HG03558 (cell line): Measurements from ENCODE around the gene SMCO4.
"Not testable (repeated sequence)": the region's sequence is repeated elsewhere in the genome, so short reads cannot be mapped to it uniquely, and the experiment has no call there.

Experiments used
- ATAC-seq: cut with Tn5 transposase; IDR thresholded peaks from one replicate; pipeline ENCODE4 v1.9.1; 2021; ENCODE audit warnings: moderate number of reproducible peaks; ENCODE audit not compliant: unreplicated experiment; ENCODE audit errors: extremely low read depth

Gene SMCO4, protein sequence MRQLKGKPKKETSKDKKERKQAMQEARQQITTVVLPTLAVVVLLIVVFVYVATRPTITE

DNA sequence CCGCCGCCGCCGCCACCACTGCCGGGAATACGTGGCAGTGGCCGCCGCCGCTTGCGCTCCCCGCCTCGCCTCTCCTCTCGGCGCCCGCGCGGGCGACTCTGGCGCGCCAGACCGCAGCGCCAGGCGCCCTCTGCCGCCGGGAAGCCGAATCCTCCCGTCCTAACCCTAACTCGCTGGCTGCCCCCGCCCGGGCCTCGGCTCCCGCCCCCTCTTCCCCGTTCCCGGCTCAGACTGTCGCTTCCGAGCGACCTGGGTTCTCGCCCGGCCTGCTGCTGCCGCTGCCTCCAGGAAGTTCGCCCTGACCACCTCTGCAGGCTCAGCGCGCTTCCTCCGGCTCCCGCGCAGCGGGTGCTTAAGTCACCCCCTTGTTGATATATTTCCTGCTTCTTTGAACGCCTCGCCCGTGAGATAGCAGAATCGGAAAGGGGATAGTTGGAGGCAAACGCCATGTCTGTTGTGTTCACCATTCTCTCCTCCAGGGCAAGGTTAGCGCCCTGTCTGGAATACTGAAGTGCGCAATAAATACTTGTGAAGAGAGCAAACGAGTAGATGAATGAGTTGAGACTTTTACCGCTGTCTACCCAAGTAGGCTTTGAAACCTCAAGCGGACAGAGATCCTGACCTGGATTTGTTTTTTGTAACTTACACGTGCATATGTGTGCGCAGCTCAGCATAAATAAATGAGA is at the start of gene SMCO4:
TSS of gene SMCO4 (minus strand) at position 100 of the 686 bp plus-strand sequence. CDS start 64,202 bp downstream, outside the sequence.
- peak; percentile 78 for ATAC-seq

DNA sequence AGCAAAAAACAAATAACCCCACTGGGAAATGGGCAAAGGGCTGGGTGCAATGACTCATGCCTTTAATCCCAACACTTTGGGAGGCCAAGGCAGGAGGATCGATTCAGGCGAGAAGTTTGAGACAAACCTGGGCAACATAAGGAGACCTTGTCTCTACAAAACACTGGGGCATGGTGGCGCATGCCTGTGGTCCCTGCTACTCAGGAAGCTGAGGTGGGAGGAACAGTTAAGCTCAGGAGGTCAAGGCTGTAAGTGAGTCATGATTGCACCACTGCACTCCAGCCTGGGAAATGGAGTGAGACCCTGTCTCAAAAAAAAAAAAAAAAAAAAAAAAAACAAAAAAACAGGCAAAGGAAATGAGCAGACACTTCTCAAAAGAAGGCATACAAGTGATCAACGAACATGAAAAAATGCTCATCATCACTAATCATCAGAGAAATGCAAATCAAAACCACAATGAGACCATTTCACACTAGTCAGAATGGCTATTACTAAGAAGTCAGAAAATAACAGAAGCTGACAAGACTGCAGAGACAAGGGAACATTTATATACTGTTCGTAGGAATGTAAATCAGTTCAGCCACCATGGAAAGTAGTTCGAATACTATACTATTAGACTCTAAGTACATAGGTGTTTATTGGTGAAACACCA is 48.2 kb upstream of the SMCO4 start:
- no peak for ATAC-seq

DNA sequence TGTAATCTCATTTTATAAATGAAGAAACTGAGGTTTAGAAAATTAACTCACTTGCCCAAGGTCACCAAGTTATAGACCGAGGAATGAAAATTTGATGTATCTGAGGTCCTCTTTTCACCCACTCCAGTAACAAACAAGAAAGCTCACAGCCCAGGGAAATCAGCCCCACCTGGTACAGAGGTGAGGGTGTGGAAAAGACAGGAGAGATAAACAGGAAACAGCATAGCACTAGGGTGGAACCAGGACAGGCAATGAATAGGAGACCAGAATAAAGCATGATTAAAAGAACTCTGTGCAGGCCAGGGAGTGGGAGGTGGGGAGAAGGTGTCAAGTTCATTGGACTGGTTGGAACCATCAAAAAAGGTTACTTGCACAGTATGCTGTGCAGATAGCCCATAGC is 46.2 kb upstream of the SMCO4 start:
- no peak for ATAC-seq

DNA sequence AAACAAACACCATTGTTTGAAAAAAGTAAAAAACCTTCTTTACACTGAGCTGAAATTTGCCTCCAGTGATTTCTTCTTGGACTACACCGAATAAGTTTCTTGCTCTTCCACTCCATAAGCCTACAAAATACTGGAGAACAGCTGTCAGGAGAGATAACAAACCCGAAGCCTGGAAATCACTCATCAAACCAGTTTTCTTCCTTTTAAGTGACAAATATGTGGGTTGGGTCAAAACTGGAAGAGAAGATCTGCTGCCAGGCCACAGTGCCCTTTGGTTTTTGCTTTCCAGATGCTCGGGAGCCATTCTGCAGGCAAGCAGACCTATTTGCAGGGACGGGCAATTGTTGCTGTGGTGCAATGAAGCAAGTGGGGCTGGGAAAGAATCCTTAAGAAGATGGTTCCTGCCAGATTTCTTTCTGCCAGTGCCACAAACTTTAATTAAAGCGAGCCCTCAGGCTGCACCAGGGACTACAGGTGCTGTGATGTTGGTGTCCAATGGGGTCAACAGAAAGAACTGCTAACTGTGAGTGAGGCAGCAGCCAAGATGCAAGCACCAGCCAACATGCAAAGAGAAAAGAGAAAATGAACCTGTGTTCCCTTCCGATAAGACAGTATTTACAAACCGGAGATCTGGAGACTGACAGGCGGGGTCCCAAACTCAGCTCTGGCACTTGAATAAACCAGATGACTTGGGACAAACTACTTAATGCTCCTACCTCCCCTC is 44.8 kb upstream of the SMCO4 start:
- ATAC-seq = no peak

DNA sequence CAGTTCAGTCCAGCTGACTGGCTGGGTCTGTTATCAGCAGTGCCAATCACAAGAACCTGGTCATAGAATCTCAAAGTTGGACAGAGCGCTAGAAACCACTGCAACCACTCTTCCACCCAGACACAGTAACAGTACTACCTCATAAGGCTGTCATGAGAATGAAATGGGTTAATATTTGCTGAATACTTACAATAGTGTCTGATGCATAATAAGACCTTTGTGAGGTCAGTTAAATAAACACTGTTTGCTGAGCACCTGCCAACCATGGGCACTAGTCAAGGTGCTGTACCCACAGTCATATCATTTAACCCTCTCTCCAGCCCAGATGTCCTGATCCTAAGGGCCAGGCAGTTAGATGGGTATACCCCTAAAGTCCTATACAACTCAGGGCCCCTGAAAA is 44.2 kb upstream of the SMCO4 start:
- ATAC-seq = not testable (repeated sequence)

DNA sequence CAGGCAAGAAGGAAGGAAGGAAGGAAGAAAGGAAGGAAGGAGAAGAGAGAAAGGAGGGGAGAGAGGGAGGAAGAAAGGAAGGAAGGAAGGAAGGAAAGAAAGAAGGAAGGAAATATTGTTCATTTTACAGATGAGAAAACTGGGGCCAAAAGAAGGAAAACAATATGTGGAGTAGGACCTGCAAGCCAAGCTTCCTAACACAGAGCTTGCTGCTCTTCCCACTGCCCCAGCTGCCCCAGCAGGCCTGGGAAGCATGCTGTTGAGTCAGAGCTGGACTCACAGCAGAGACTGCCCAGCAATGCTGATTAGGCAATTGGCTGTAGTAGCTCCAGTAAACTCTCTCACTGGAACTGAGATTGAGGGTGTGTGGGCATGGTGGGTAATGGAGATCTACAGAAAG is 42.6 kb upstream of the SMCO4 start:
- no peak for ATAC-seq

DNA sequence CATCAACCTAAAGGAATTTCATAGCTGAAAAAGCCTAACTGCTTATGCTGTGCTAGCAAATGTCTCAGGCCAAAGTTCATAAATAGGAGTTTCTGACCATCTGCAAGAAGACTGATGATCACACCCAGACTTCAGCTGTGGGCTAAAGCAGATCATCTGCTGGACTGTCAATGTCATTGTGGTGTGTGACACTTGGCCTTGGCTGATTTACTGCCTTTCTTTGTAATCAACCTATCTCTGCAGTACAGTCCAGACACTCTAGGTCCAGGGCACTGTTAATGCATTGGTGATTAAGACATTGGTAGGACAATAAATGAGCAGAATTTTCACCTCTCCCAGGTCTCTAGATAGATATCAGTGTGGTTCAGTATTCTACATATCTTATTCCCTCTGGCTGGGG is 40.3 kb upstream of the SMCO4 start:
- no peak for ATAC-seq

DNA sequence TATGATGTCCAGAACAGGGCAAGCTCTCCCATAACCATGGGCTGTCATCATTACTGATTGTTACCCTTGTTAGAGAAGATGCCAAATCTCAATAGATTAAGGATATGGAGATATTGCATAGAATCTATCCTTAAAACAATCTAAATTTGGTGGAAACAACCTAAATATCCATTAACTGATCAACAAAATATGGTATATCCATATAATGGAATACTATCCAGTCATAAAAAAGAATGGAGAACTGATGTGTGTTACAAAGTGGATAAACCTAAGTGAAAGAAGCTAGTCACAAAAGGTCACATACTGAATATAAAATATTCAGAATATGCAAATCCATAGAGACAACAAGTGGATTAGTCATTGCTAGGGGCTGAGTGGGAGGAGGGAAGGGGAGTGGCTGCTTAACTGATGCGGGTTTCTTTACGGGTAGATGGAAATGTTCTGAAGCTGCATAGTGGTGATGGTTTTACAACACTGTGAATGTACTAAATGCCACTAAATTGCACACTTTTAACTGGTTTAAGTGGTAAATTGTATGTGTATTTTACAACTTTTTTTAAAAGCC is 36.1 kb upstream of the SMCO4 start:
- ATAC-seq = no peak

DNA sequence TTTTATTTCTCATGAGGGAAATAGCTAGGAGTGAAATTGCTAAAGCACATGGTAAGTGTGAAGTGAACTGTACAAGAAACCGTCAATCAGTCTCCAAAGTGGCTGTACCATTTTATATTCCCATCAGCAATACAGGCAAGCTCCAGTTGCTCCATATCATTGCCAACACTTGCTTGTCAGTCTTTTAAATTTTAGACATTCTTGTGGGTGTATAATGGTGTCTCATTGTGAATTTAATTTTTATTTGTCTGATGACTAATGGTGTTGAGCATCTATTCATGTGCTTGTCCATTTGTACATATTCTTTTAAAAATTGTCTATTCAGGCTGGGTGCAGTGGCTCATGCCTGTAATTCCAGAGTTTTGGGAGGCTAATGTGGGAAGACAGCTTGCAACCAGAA is 34.1 kb upstream of the SMCO4 start:
- no peak for ATAC-seq

DNA sequence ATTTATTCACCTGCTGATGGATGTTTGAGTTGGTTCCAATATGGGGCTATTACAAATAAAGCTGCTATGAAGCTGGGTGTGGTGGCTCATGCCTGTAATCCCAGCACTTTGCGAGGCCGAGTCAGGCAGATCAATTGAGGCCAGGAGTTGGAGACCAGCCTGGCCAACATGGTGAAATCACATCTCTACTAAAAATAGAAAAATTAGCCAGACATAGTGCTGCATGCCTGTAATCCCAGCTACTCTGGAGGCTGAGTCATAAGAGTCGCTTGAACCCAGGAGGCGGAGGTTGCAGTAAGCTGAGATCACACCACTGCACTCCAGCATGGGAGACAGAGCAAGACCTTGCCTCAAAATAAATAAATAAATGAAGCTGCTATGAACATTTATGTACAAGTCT is 33.7 kb upstream of the SMCO4 start:
- ATAC-seq = not testable (repeated sequence)

DNA sequence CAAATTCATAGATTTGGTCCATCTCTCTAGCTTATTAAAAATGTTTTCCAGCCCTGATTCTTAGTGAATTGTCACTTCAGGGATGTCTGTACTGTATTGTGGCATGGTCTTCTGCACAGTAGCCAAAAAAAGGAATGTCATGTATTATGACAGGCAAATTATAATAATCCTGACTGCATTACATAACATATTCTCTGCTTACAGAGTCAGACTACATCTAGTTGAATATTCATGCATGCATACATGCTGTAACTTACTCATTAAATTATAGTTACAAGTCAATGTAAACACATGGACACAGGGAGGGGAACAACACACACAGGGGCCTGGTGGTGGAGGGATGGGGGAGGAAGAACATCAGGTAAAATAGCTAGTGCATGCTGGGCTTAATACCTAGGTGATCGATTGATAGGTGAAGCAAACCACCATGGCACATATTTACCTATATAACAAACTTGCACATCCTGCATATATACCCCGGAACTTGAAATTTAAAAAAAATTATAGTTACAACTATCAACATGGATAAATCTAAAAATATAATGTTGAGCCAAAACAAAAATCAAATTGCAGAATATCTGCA is 31.5 kb upstream of the SMCO4 start:
- no peak for ATAC-seq

DNA sequence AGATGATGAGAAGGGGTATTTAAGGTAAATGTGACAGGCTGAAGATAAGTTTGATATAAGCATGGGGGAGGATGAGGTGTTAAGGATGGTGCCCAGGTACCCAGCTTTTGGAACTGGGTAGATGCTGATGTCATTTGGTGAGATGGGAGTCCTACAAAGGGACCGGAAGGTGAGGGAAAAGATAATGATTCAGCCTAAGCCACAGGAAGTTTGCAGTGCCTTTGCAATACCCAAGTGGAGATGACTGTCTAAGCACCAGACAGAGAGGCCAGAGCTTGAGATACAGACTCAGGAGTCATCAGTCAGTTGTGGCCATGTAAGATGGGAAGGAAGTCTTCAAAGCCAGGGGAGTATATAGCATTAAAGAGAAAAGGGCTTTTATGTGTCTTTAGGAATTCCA is 30.0 kb upstream of the SMCO4 start:
- no peak for ATAC-seq

DNA sequence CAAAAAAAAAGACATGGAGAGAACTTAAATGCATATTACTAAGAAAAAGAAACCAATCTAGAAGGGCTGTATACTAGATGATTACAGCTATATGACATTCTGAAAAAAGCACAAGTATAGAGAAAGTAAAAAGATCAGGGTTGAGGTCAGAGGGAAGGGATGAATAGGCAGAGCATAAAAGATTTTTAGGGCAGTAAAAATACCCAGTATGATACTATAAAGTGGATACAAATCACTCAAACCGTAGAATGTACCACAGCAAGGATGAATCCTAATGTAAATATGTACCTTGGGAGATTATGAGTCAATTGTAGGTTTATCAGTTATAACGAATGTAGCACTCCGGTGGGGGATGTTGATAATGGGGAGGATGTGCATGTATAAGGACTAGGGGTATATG is 29.4 kb upstream of the SMCO4 start:
- no peak for ATAC-seq

DNA sequence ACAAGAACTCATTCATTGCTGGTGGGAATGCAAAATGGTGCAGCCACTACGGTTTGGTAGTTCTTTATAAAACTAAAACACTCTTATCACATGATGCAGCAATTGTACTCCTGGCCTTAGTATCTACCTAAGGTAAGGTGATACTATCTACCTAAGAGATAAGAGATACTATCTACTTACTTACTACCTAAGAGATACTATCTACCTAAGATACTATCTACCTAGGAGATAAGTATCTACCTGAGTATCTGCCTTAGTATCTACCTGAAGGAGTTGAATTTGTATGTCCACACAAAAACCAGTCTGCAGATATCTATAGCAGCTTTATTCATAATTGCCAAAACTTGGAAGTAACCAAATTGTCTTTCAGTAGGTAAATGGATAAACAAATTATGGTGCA is 29.0 kb upstream of the SMCO4 start:
- ATAC-seq = no peak

DNA sequence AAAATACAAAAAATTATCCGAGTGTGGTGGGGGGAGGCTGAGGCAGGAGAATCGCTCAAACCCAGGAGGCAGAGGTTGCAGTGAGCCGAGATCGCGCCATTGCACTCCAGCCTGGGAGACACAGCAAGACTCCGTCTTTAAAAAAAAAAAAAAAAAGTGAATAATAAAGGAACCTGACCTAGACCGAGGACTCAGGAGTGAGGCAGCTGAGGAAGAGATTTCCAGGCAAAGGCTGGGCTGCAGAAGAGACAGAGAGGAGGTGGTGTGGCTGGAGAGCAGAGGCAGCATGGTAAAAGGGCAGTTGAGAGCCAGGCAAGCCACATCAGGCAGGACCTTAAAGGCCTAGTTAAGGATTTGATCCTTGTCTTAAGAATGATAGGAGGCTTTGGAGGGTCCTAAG is 28.4 kb upstream of the SMCO4 start:
- no peak for ATAC-seq

DNA sequence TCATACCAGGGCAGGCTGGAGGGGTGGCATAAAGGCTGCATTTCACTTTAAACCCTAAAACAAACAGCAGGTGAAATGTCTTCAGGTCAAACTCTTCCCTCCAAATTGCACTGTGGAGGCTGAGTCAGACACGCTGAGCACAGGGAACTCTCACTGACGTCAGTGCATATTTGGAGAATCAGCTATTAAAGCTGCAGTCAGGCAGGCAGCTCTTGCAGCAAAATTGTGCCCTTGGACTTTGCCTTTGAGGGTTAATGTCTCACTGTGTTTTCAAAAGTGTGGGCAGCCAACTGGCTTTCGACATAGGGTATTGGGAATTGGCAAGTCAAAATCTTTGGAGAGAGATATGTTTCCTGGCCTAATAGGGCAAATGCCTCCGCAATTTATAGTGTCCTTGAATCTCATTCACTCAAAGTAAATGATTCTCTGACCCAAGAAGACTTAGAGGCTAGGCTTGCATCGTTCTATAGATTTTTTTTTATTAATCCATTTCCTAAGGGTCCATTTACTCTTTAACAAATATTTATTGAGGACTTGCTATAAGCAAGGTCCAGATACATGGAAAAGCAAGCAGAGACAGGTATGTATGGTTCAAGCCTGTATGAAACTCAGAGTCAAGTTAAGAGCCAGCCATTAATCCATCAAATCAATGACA is 27.7 kb upstream of the SMCO4 start:
- ATAC-seq = no peak

DNA sequence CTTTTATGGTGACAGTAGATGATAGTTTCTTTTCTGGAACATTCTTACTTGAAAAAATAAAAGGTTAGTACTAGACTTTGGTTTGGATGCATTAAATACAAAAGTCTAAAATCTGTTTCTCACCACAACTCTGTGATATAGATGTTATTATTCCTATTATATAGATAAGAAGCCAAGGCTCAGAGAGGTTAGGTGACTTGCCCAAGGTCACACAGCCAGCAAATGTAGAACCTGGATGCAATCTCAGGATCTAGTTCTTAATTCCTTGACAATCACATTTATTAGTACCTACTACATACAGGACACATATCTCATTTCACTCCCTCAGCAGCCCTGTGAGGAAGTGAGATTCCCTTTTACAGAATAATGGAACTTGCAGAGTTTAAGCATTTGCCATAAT is 26.3 kb upstream of the SMCO4 start:
- ATAC-seq = no peak

DNA sequence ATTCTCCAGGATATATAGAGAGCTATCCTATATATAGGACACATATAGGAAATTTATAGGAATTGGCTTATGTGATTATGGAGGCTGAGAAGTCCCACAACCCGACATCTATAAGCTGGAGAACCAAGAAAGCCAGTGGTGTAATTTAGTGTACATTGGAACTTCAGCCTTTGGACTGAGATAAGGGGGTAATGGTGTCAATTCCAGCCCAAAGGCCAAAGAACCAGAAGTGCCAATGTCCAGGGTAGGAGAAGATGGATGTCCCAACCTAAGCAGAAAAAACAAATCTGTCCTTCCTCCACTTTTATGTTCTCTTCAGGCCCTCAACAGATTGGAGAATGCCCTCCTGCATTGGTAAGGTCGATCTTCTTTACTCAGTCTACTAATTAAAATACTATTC is 25.5 kb upstream of the SMCO4 start:
- no peak for ATAC-seq

DNA sequence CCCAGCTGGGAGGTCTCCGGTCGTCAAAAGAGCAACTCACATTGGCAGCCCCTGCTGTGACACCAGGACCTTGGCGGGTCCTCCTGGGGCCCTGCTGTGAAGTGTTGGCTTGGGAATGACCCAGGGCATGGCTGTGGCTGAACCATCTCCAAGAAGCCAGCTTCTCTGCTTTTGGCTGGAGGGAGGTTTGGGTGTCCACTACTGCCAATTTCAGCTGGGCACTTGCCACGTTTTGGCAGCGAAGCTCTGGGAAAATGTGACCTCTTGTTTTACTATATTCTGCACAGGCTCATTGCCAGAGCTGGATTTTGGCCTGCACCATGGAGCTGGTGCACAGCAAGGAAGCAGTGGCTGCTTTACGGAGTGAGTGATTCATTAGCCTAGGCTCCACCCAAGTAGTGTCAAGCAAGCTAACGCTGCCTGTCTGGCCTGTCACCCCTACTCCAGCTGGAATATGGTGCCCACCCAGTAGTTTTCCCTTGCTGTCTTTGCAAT is 24.3 kb upstream of the SMCO4 start:
- ATAC-seq = no peak

DNA sequence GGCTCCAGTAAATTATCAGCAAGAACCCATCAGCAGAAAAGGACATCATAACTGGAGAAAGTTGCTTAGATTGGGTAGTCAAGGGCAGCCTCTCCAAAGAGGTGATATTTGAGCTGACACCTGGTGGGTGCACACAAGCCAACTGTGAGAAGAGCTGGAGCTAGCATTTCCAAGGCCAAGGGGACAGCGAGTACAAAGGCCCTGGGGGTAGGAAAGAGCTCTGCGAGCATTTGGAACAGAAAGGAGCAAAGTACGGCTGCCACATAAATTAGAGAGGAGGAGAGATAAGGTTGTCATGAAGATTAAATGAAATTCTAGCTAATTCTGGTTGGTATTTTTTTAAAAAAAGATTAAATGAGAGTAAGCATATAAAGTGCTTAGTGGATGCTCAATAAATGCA is 21.7 kb upstream of the SMCO4 start:
- no peak for ATAC-seq
